A549 (cell line): Measurements from ENCODE around the gene SMCR8. TPM values are rescaled to one million over a fixed set of nuclear protein-coding genes. Genes with fewer than 3 reads are reported as not detected.
A peak's percentile ranks its signal among the peaks of the same experiment; 100 is the strongest.

Experiments used
- ATAC-seq, 2 experiments: fragments of 200-7000 bp in 1 of 2; fragments of >200 bp in 1 of 2; cut with Nextera tagmentation in 1 of 2; cut with Tn5 transposase in 1 of 2; 3 replicates each; pipeline versions ENCODE4 v1.8.0 to v1.9.1; 2018 to 2020; ENCODE audit warnings: mild to moderate bottlenecking in 1 of 2, moderate library complexity in 1 of 2
- CTCF ChIA-PET: fragments of 300-600 bp; sonication (Branson Sonifier 250); formaldehyde crosslinking; extraction: SDS; loops from one replicate; lab custom pipeline; 2021; ENCODE audit warnings: antibody characterized with exemption, inconsistent platforms; lab: Yijun Ruan, JAX
- POLR2A ChIA-PET: fragments of 350-600 bp; formaldehyde crosslinking; extraction: SDS; loops from one replicate; lab custom pipeline; 2021; ENCODE audit warnings: antibody characterized with exemption, inconsistent platforms; lab: Yijun Ruan, JAX
- DNase-seq, 2 experiments: peaks; one replicate each; pipeline versions ENCODE4 v3.0.0 to v3.0.0-alpha.2; 2011 to 2016; ENCODE audit warnings: low read depth in 1 of 2, low spot score in 1 of 2
- FAIRE-seq: peaks from 2 replicates; lab custom pipeline; 2011; peaks lifted over from hg19 to GRCh38; lab: Jason Lieb, UNC
- H3K27ac ChIP-seq, 2 experiments: fragments of >200 bp; sonication (Bioruptor Twin); formaldehyde crosslinking; 3 replicates each; pipeline ENCODE4 v1.5.1; 2016 to 2017
- H3K4me1 ChIP-seq: fragments of >200 bp; sonication (Bioruptor Twin); formaldehyde crosslinking; 3 replicates; pipeline ENCODE4 v1.6.1; 2016
- H3K4me2 ChIP-seq: fragments of >200 bp; sonication (Bioruptor Twin); formaldehyde crosslinking; 3 replicates; pipeline ENCODE4 v1.6.1; 2016
- H3K4me3 ChIP-seq: fragments of >200 bp; sonication (Bioruptor Twin); formaldehyde crosslinking; 3 replicates; pipeline ENCODE4 v1.5.1; 2016
- H3K9me3 ChIP-seq: fragments of >200 bp; sonication (Bioruptor Twin); formaldehyde crosslinking; 3 replicates; pipeline ENCODE4 v1.6.1; 2016
- CBX2 ChIP-seq: fragments of 200-600 bp; sonication (generic); IDR thresholded peaks from 2 replicates; pipeline ENCODE4 v1.6.1; 2016; ENCODE audit warnings: low read depth, mild to moderate bottlenecking, borderline replicate concordance
- CBX8 ChIP-seq: fragments of 200-600 bp; sonication (generic); IDR thresholded peaks from 2 replicates; pipeline ENCODE4 v1.6.1; 2016
- CEBPB ChIP-seq, 2 experiments: fragments of >200 bp in 1 of 2; sonication (Bioruptor Twin) in 1 of 2; formaldehyde crosslinking in 1 of 2; IDR thresholded peaks; 2 replicates each; pipeline ENCODE4 v1.6.1; 2012 to 2016
- CHD2 ChIP-seq: fragments of 150-350 bp; IDR thresholded peaks from 2 replicates; pipeline ENCODE4 v1.6.1; 2014; ENCODE audit warnings: low read length; ENCODE audit not compliant: partially characterized antibody
- CHD4 ChIP-seq: fragments of 200-600 bp; sonication (generic); IDR thresholded peaks from 2 replicates; pipeline ENCODE4 v1.6.1; 2016; ENCODE audit warnings: antibody characterized with exemption, mild to moderate bottlenecking, borderline replicate concordance
- EHMT2 ChIP-seq: fragments of 200-600 bp; sonication (generic); IDR thresholded peaks from 2 replicates; pipeline ENCODE4 v1.6.1; 2016; ENCODE audit warnings: antibody characterized with exemption, low read depth, mild to moderate bottlenecking, moderate library complexity
- HDAC2 ChIP-seq: fragments of 200-600 bp; sonication (generic); IDR thresholded peaks from 2 replicates; pipeline ENCODE4 v1.6.1; 2016
- HEYL ChIP-seq: fragments of 250-450 bp; sonication (Bioruptor Pico); IDR thresholded peaks from 2 replicates; pipeline ENCODE4 v1.8.0; 2021; ENCODE audit warnings: mild to moderate bottlenecking, moderate library complexity
- HMGXB4 ChIP-seq: fragments of 250-450 bp; sonication (Bioruptor Pico); IDR thresholded peaks from 2 replicates; pipeline ENCODE4 v1.5.0; 2021; ENCODE audit warnings: mild to moderate bottlenecking, moderate library complexity, borderline replicate concordance
- HOXB13 ChIP-seq: fragments of 250-450 bp; sonication (Bioruptor Pico); IDR thresholded peaks from 2 replicates; pipeline ENCODE4 v1.5.0; 2020; ENCODE audit warnings: low read depth, mild to moderate bottlenecking, moderate library complexity
- HOXB5 ChIP-seq: fragments of 250-450 bp; sonication (Bioruptor Pico); IDR thresholded peaks from 2 replicates; pipeline ENCODE4 v1.5.0; 2020; ENCODE audit warnings: mild to moderate bottlenecking, moderate library complexity
- JUN ChIP-seq, 2 experiments: fragments of >200 bp; sonication (Bioruptor Twin); formaldehyde crosslinking; IDR thresholded peaks; 2 replicates in 1 of 2; 3 replicates in 1 of 2; pipeline ENCODE4 v1.6.1; 2016 to 2017
- KDM5A ChIP-seq: fragments of 200-600 bp; sonication (generic); IDR thresholded peaks from 2 replicates; pipeline ENCODE4 v1.6.1; 2016; ENCODE audit warnings: antibody characterized with exemption, mild to moderate bottlenecking
- MAFK ChIP-seq: fragments of 450-650 bp; IDR thresholded peaks from 2 replicates; pipeline ENCODE4 v1.6.1; 2014; ENCODE audit not compliant: partially characterized antibody
- MAX ChIP-seq: IDR thresholded peaks from 2 replicates; pipeline ENCODE4 v1.6.1; 2012
- NPAS2 ChIP-seq: fragments of 250-450 bp; sonication (Bioruptor Pico); IDR thresholded peaks from 2 replicates; pipeline ENCODE4 v1.8.0; 2022; ENCODE audit warnings: mild to moderate bottlenecking, moderate library complexity, borderline replicate concordance
- NR3C1 ChIP-seq: fragments of >200 bp; sonication (Bioruptor Twin); formaldehyde crosslinking; IDR thresholded peaks from 3 replicates; pipeline ENCODE4 v1.6.1; 2017
- PHF8 ChIP-seq: fragments of 200-600 bp; sonication (generic); IDR thresholded peaks from 2 replicates; pipeline ENCODE4 v1.6.1; 2016; ENCODE audit warnings: low read depth, mild to moderate bottlenecking, antibody characterized with exemption, moderate library complexity, borderline replicate concordance
- POLR2A ChIP-seq: IDR thresholded peaks from 2 replicates; pipeline ENCODE4 v1.6.1; 2012; ENCODE audit warnings: mild to moderate bottlenecking, low read length
- RCOR1 ChIP-seq: fragments of 150-350 bp; IDR thresholded peaks from 2 replicates; pipeline ENCODE4 v1.6.1; 2014; ENCODE audit warnings: antibody characterized with exemption, low read length, low read depth
- RFX5 ChIP-seq: fragments of 450-650 bp; IDR thresholded peaks from 2 replicates; pipeline ENCODE4 v1.7.1; 2014; ENCODE audit warnings: antibody characterized with exemption, mild to moderate bottlenecking, moderate library complexity
- TFCP2L1 ChIP-seq: fragments of 250-450 bp; sonication (Bioruptor Pico); IDR thresholded peaks from 2 replicates; pipeline ENCODE4 v1.5.0; 2021; ENCODE audit warnings: mild to moderate bottlenecking
- ZFP36 ChIP-seq: fragments of 450-650 bp; IDR thresholded peaks from 2 replicates; pipeline ENCODE4 v1.6.1; 2014; ENCODE audit warnings: borderline replicate concordance; ENCODE audit not compliant: partially characterized antibody
- ZNF302 ChIP-seq: fragments of 250-450 bp; sonication (Bioruptor Pico); IDR thresholded peaks from 2 replicates; pipeline ENCODE4 v1.9.0; 2021; ENCODE audit warnings: inconsistent platforms, mild to moderate bottlenecking, moderate library complexity
- WGBS: methylation state at CpG from one replicate; pipeline ENCODE4 v1.1.6; 2017; ENCODE audit errors: missing lambda C conversion rate; 5-methylcytosine and 5-hydroxymethylcytosine counted together
- polyA plus RNA-seq, 4 experiments: library from polyadenylated mRNA; depleted of rRNA in 3 of 4; stranded (reverse); fragments of >200 nt; fragmentation: RNase III in 1 of 4; extraction: RNeasy Plus Mini Kit Qiagen cat#74134 plus additional on column Dnase treatment in 1 of 4; gene quantifications; 2 replicates in 3 of 4; 3 replicates in 1 of 4; pipeline ENCODE4 v1.2.3, GENCODE V29; 2011 to 2017
- TF ChIP-seq, protein P1 (sequence below): fragments of 150-350 bp; IDR thresholded peaks from 2 replicates; pipeline ENCODE4 v1.6.1; 2014; ENCODE audit warnings: low read depth, mild to moderate bottlenecking, low read length

The SMCR8 gene
- polyA plus RNA-seq, 2 of the 4 experiments (the other 2 are of a cell fraction) = 12.3 to 15.8 TPM

GRCh38 chr17:18344021-18344420, 28.9 kb downstream of the SMCR8 start:
- Histone ChIP-seq H3K4me2 (no peak overlapping the region), H3K4me3 (no peak overlapping the region), H3K9me3 (no peaks in the 10 kb centered on the region), H3K27ac (no peak overlapping the region), H3K4me1 (no peaks in the 10 kb centered on the region)
- DNase-seq = no peak
- ChIA-PET POLR2A (no interaction called here), CTCF (interaction anchor here (1.0 kb wide), 1 partner anchor 20 kb away, joined by 3 read pairs; no protein-coding TSS in a partner anchor)
- TF ChIP-seq HDAC2 = no peak
- TF ChIP-seq EHMT2 = no peak
- no peak for TF ChIP-seq RCOR1
- no peak for TF ChIP-seq HOXB13
- no peak for TF ChIP-seq MAX
- no peak for TF ChIP-seq NPAS2 (CRISPR knock-in tag)
- no peak for TF ChIP-seq RFX5
- TF ChIP-seq CHD2 = no peak
- TF ChIP-seq HEYL (CRISPR knock-in tag) = no peak
- TF ChIP-seq HOXB5 = no peak
- TF ChIP-seq ZNF302 (CRISPR knock-in tag) = no peak
- FAIRE-seq = no peak
- 88% methylated on average over 5 of the region's 5 CpGs for WGBS
- no peak for ATAC-seq

DNA sequence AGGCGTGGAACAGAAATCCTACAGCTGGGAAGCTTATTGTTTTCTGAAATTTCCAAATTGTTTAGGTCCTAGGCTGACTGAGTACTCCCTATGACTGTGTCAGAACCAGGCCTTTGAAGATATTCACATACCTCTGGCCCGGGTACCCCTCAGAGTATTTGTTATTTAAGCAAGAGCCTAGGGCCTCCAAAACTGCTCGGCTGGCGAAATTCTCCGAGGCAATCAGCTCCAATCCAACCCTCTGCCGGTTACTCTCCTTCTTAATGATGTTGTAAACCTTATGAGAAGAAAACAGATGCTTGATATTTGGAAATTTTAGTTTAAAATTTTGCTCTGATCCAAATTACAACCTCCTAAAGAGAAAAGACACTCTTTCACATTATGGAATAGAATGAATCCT, 38.4 kb downstream of the SMCR8 start:
- FAIRE-seq = no peak
- TF ChIP-seq MAX (no peak), EHMT2 (no peak), TFCP2L1 (CRISPR knock-in tag) (no peak), ZFP36 (no peak), NR3C1 (no peak), HDAC2 (no peak), CHD2 (no peak), CBX2 (no peak), JUN (IDR thresholded peaks at IDR 0.05) (no peak), HMGXB4 (CRISPR knock-in tag) (no peak), CHD4 (no peak), KDM5A (no peak)
- TF ChIP-seq, all 56 proteins: peak for 0
- POLR2A ChIA-PET = interaction anchor here (1.2 kb wide), 1 partner anchor 10 kb away, joined by 3 read pairs; the partner anchor contains the start of gene SHMT1
- Histone ChIP-seq H3K4me1 (peaks cover 20% of the 10 kb centered on the region), H3K4me2 (no peak overlapping the region), H3K9me3 (no peaks in the 10 kb centered on the region), H3K27ac (no peak overlapping the region), H3K4me3 (no peak overlapping the region)
- no peak for ATAC-seq
- DNase-seq = no peak
- CTCF ChIA-PET = interaction anchor here (0.6 to 1.0 kb wide), 2 partner anchors 14 to 80 kb away, joined by 3 to 4 read pairs; no protein-coding TSS in a partner anchor
- 86% methylated on average over 6 of the region's 6 CpGs for WGBS

DNA sequence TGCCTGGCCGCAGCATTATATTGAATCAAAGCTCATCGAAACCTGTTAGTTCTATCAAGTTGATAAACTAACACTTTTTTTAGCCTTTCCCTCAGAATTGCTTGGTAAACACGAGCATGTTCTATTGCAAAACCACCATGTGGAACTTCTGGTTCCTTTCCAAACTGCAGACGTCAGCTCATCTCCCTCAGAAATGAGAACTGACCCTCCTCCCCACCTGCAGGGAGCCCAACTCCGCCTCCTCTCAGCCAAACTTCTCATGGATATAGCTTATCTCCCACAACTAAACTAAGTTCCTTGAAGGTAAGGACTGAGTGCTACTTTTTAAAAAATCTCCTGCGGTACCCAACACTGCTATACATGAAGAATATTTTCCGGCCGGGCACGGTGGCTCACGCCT, 41.5 kb downstream of the SMCR8 start:
- Histone ChIP-seq H3K4me1 (peaks cover 20% of the 10 kb centered on the region), H3K27ac (peak overlapping the region; percentile 61 to 75; a peak in 5 of 6 replicates), H3K4me2 (peak overlapping the region; percentile 62), H3K9me3 (no peaks in the 10 kb centered on the region), H3K4me3 (no peak overlapping the region)
- TF ChIP-seq, protein P1, sequence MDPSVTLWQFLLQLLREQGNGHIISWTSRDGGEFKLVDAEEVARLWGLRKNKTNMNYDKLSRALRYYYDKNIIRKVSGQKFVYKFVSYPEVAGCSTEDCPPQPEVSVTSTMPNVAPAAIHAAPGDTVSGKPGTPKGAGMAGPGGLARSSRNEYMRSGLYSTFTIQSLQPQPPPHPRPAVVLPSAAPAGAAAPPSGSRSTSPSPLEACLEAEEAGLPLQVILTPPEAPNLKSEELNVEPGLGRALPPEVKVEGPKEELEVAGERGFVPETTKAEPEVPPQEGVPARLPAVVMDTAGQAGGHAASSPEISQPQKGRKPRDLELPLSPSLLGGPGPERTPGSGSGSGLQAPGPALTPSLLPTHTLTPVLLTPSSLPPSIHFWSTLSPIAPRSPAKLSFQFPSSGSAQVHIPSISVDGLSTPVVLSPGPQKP = no peak
- TF ChIP-seq CEBPB (IDR thresholded peaks at IDR 0.05) = peak; percentile 17 to 18; a peak in 2 of 4 replicates
- TF ChIP-seq MAFK = peak; percentile 51
- no peak for TF ChIP-seq CBX8
- TF ChIP-seq PHF8 = no peak
- TF ChIP-seq MAX = no peak
- no peak for TF ChIP-seq POLR2A
- peak in 1 of 2 experiments; percentile 47; a peak in 4 of 6 replicates for ATAC-seq
- 83% methylated on average over 10 of the region's 10 CpGs for WGBS
- DNase-seq = no peak
- ChIA-PET POLR2A (no interaction called here), CTCF (interaction anchor here (1.4 kb wide), 1 partner anchor 9 kb away, joined by 6 read pairs; no protein-coding TSS in a partner anchor)
- FAIRE-seq = peak; percentile 49
